Thyroid gland (tissue), 4 donors: ENCODE results near the gene DALRD3. TPM values are rescaled to one million over a fixed set of nuclear protein-coding genes. Genes with fewer than 3 reads are reported as not detected.

Experiments
- DNase-seq, 2 donors: peaks; one replicate each; pipeline ENCODE4 v3.0.0-alpha.2; 2019
- H3K27ac ChIP-seq, 3 donors: fragments of 200-600 bp; sonication (generic); 1 replicate in 2 of 3; 2 replicates in 1 of 3; pipeline ENCODE4 v1.5.1; 2016 to 2019; ENCODE audit warnings: mild to moderate bottlenecking in 1 of 3, moderate library complexity in 1 of 3
- H3K27me3 ChIP-seq: fragments of 200-600 bp; sonication (generic); one replicate; pipeline ENCODE4 v1.5.1; 2019
- H3K36me3 ChIP-seq, 2 donors: fragments of 200-600 bp; sonication (generic); one replicate each; pipeline ENCODE4 v1.5.1; 2016 to 2019
- H3K4me1 ChIP-seq, 2 donors: fragments of 200-600 bp; sonication (generic); one replicate each; pipeline ENCODE4 v1.5.1; 2017 to 2019
- H3K4me3 ChIP-seq, 3 donors: fragments of 200-600 bp; sonication (generic); replicated peaks in 1 of 3; 1 replicate in 2 of 3; 2 replicates in 1 of 3; pipeline ENCODE4 v1.5.1; 2016; ENCODE audit warnings: mild to moderate bottlenecking in 1 of 3
- H3K9me3 ChIP-seq: fragments of 200-600 bp; sonication (generic); one replicate; pipeline ENCODE4 v1.5.1; 2017
- CTCF ChIP-seq, 6 experiments: fragments of 200-600 bp in 3 of 6; fragments of 450-650 bp in 3 of 6; sonication (generic) in 3 of 6; IDR thresholded peaks; one replicate each; pipeline ENCODE4 v1.5.1; 2016 to 2019; ENCODE audit warnings: antibody characterized with exemption in 6 of 6, mild to moderate bottlenecking in 2 of 6, inconsistent platforms in 1 of 6, moderate library complexity in 1 of 6
- POLR2A ChIP-seq, 2 donors: fragments of 450-650 bp; IDR thresholded peaks; one replicate each; pipeline ENCODE4 v1.6.1; 2017; ENCODE audit warnings: antibody characterized with exemption in 2 of 2, mild to moderate bottlenecking in 2 of 2, moderate library complexity in 1 of 2
- WGBS, 2 donors: methylation state at CpG; one replicate each; pipeline ENCODE4 v1.1.5; 2017; 5-methylcytosine and 5-hydroxymethylcytosine counted together
- intact Hi-C: fragments of 100-400 bp; cut with DNase I; formaldehyde crosslinking; loops from one replicate; pipeline ENCODE4 v1.15.1; 2023
- microRNA counts, 2 donors: library from miRNA; unstranded; fragments of <30 nt; microRNA quantifications; one replicate each; lab custom pipeline; 2016 to 2017
- microRNA-seq: library from miRNA; unstranded; fragments of <30 nt; microRNA quantifications from one replicate; pipeline ENCODE4, GENCODE V29; 2016
- small RNA-seq: library from RNA; depleted of rRNA; stranded (forward); fragments of <200 nt; gene quantifications from one replicate; pipeline ENCODE3, GENCODE V24; 2016
- total RNA-seq, 4 donors: library from RNA; depleted of rRNA; stranded (reverse); fragments of >200 nt; gene quantifications; one replicate each; pipeline ENCODE4 v1.2.3, GENCODE V29; 2016

The DALRD3 gene
- total RNA-seq, 4 donors from 2014 or later, result 43.1 to 91.4 (median 60.0) TPM

GRCh38 chr3:48966367-48966766 lies 52.0 kb downstream of the DALRD3 start:
- DNase-seq, result no peak
- Histone ChIP-seq H3K27me3 (no peaks in the 10 kb centered on the region), H3K27ac (no peak overlapping the region), H3K36me3 (peaks cover 21 to 56% of the 10 kb centered on the region in 2 donors), H3K9me3 (no peaks in the 10 kb centered on the region), H3K4me1 (no peaks in the 10 kb centered on the region), H3K4me3 (no peak overlapping the region)
- WGBS, 2 donors, result 88 to 97% methylated on average over 3 of the region's 3 CpGs
- no peak for TF ChIP-seq POLR2A (IDR thresholded peaks at IDR 0.05)
- no peak for TF ChIP-seq CTCF (IDR thresholded peaks at IDR 0.05)
- intact Hi-C loops, result no loop called here

MicroRNAs within 50 kb of the gene (microRNA counts, 767-probe panel; counts per million panel counts)
- 3,460 to 6,340 counts per million in 2 donors for microRNA hsa-miR-191-5p (lab: Ali Mortazavi, UCI)
- microRNA hsa-miR-425-5p (lab: Ali Mortazavi, UCI), result 1,730 to 2,159 counts per million in 2 donors

Small RNA genes lying within 50 kb of the gene (microRNA-seq; reads per million reads assigned to microRNA genes)
- gene MIR191 (12,262 reads per million, percentile 94 among the genes with 10 or more reads in this experiment), gene MIR425 (708 reads per million, percentile 76 among the genes with 10 or more reads in this experiment)

Small RNA genes lying within 50 kb of the gene (small RNA-seq; reads per million reads assigned to genes)
- gene MIR191 (1,194 reads per million, percentile 99 among the genes with 10 or more reads in this experiment), gene MIR425 (2.1 reads per million, percentile 58 among the genes with 10 or more reads in this experiment)

Other genes starting within 250 kb of the DALRD3 start
- 10 to 100 TPM; 26.9 to 77.1 (median 46.2) TPM for gene PRKAR2A, start 170.7 kb downstream of the DALRD3 start, total RNA-seq
- gene SLC25A20, start 119.7 kb downstream of the DALRD3 start, total RNA-seq, result 10 to 100 TPM; 17.6 to 48.0 (median 33.7) TPM
- 100 to 1,000 TPM; 108 to 136 (median 117) TPM for gene ARIH2, start 99.7 kb downstream of the DALRD3 start, total RNA-seq
- 100 to 1,000 TPM in 1 of 4 donors, 10 to 100 TPM in 3; 73.5 to 117 (median 95.0) TPM for gene P4HTM, start 28.3 kb downstream of the DALRD3 start, total RNA-seq
- 100 to 1,000 TPM; 125 to 169 (median 149) TPM for gene WDR6, start 11.2 kb downstream of the DALRD3 start, total RNA-seq
- gene NDUFAF3, start 3.5 kb upstream of the DALRD3 start, total RNA-seq, result 100 to 1,000 TPM; 120 to 305 (median 146) TPM
- 100 to 1,000 TPM in 3 of 4 donors, 10 to 100 TPM in 1; 92.9 to 159 (median 109) TPM for gene IMPDH2, start 10.8 kb upstream of the DALRD3 start, total RNA-seq
- 100 to 1,000 TPM in 2 of 4 donors, 10 to 100 TPM in 2; 79.8 to 342 (median 98.3) TPM for gene QRICH1, start 75.5 kb upstream of the DALRD3 start, total RNA-seq
- gene QARS1, start 86.2 kb upstream of the DALRD3 start, total RNA-seq, result 100 to 1,000 TPM; 158 to 273 (median 251) TPM
- gene USP19, start 102.2 kb upstream of the DALRD3 start, total RNA-seq, result 100 to 1,000 TPM in 1 of 4 donors, 10 to 100 TPM in 3; 72.3 to 104 (median 77.4) TPM
- 100 to 1,000 TPM; 452 to 573 (median 527) TPM for gene LAMB2, start 114.5 kb upstream of the DALRD3 start, total RNA-seq
- gene CCDC71, start 147.8 kb upstream of the DALRD3 start, total RNA-seq, result 10 to 100 TPM; 35.2 to 63.7 (median 58.5) TPM
- 10 to 100 TPM; 47.0 to 60.9 (median 57.2) TPM for gene KLHDC8B, start 153.0 kb upstream of the DALRD3 start, total RNA-seq